GM19324 (cell line): ENCODE measurements around the gene PLAC1.

ENCODE experiments used
- ATAC-seq: cut with Tn5 transposase; IDR thresholded peaks from one replicate; pipeline ENCODE4 v1.9.1; 2021; ENCODE audit warnings: mild to moderate bottlenecking, moderate library complexity; ENCODE audit not compliant: unreplicated experiment, low FRiP score

Gene PLAC1

GRCh38 chrX:134632355-134632754 is 25.9 kb downstream of the PLAC1 start:
- no peak for ATAC-seq

GRCh38 chrX:134631426-134632346 is 26.6 kb downstream of the PLAC1 start:
- peak; percentile 62 for ATAC-seq

- no peak for ATAC-seq
These were observed 29.6 kb downstream of the PLAC1 start for GRCh38 chrX:134628663-134629062.

GRCh38 chrX:134626434-134626833 is 31.8 kb downstream of the PLAC1 start:
- no peak for ATAC-seq

- ATAC-seq: no peak
These were observed 33.0 kb downstream of the PLAC1 start for GRCh38 chrX:134625315-134625718.

GRCh38 chrX:134624046-134624430 is 34.2 kb downstream of the PLAC1 start:
- no peak for ATAC-seq

GRCh38 chrX:134623293-134624045 is 34.8 kb downstream of the PLAC1 start:
- ATAC-seq: no peak

- ATAC-seq: no peak
These were observed 35.5 kb downstream of the PLAC1 start for GRCh38 chrX:134622813-134623185.

GRCh38 chrX:134622056-134622812 is 36.0 kb downstream of the PLAC1 start:
- no peak for ATAC-seq

GRCh38 chrX:134619838-134620237 is 38.4 kb downstream of the PLAC1 start:
- ATAC-seq: no peak

- no peak for ATAC-seq
These were observed 44.9 kb downstream of the PLAC1 start for GRCh38 chrX:134613396-134613795.

GRCh38 chrX:134608153-134608552 is 50.1 kb downstream of the PLAC1 start:
- ATAC-seq: no peak

- no peak for ATAC-seq
These were observed 50.7 kb downstream of the PLAC1 start for GRCh38 chrX:134607523-134607922.

GRCh38 chrX:134604701-134605311 is 53.5 kb downstream of the PLAC1 start:
- no peak for ATAC-seq

- no peak for ATAC-seq
These were observed 54.2 kb downstream of the PLAC1 start for GRCh38 chrX:134603806-134604700.

GRCh38 chrX:134602410-134602809 is 55.9 kb downstream of the PLAC1 start:
- ATAC-seq: no peak

GRCh38 chrX:134601240-134601765 is 57.0 kb downstream of the PLAC1 start:
- ATAC-seq: no peak

- ATAC-seq: no peak
These were observed 57.6 kb downstream of the PLAC1 start for GRCh38 chrX:134600714-134601113.

GRCh38 chrX:134599184-134599914 is 58.9 kb downstream of the PLAC1 start:
- ATAC-seq: no peak
